H1 (cell line): Measurements from ENCODE around the gene UNC79. TPM values are rescaled to one million over a fixed set of nuclear protein-coding genes. Genes with fewer than 3 reads are reported as not detected.

ENCODE experiments used
- CTCF ChIA-PET: fragments of 300-600 bp; sonication (Branson Sonifier 250); formaldehyde crosslinking; loops from one replicate; lab custom pipeline; 2021; ENCODE audit not compliant: partially characterized antibody; lab: Charles Lee
- POLR2A ChIA-PET: fragments of 300-600 bp; sonication (Branson Sonifier 250); formaldehyde crosslinking; loops from one replicate; lab custom pipeline; 2021; ENCODE audit warnings: inconsistent platforms; ENCODE audit not compliant: partially characterized antibody; lab: Charles Lee
- DNase-seq, 2 experiments: peaks; one replicate each; pipeline versions ENCODE4 v3.0.0 to v3.0.0-alpha.2; 2010 to 2022; ENCODE audit warnings: low spot score in 2 of 2, low read depth in 1 of 2, mixed read lengths in 1 of 2
- FAIRE-seq: peaks from 2 replicates; lab custom pipeline; 2011; peaks lifted over from hg19 to GRCh38; lab: Jason Lieb, UNC
- H2AFZ ChIP-seq: 2 replicates; pipeline ENCODE4 v1.8.1; 2012; ENCODE audit warnings: low read length, inconsistent platforms
- H2AK5ac ChIP-seq: 2 replicates; pipeline ENCODE4 v1.6.1; 2013; ENCODE audit warnings: low read depth, low read length
- H2BK120ac ChIP-seq: replicated peaks from 2 replicates; pipeline ENCODE3; 2013; ENCODE audit warnings: low read depth, low read length, inconsistent platforms
- H2BK12ac ChIP-seq: 2 replicates; pipeline ENCODE4 v1.6.1; 2013; ENCODE audit warnings: low read depth, low read length
- H2BK15ac ChIP-seq: 2 replicates; pipeline ENCODE4 v1.6.1; 2013; ENCODE audit warnings: low read length
- H2BK20ac ChIP-seq: 2 replicates; pipeline ENCODE4 v1.6.1; 2013; ENCODE audit warnings: low read length
- H2BK5ac ChIP-seq: 2 replicates; pipeline ENCODE4 v1.6.1; 2013; ENCODE audit warnings: low read depth, low read length
- H3K14ac ChIP-seq: 2 replicates; pipeline ENCODE4 v1.6.1; 2013; ENCODE audit warnings: inconsistent platforms; ENCODE audit not compliant: insufficient read length
- H3K18ac ChIP-seq: 2 replicates; pipeline ENCODE4 v1.6.1; 2013; ENCODE audit warnings: low read length; ENCODE audit errors: extremely low read depth
- H3K23ac ChIP-seq: 2 replicates; pipeline ENCODE4 v1.6.1; 2013; ENCODE audit warnings: inconsistent platforms; ENCODE audit not compliant: insufficient read length
- H3K23me2 ChIP-seq: 2 replicates; pipeline ENCODE4 v1.6.1; 2013; ENCODE audit warnings: low read depth, low read length
- H3K27ac ChIP-seq: 2 replicates; pipeline ENCODE4 v1.6.1; 2011; ENCODE audit warnings: low read depth, low read length, inconsistent platforms
- H3K27me3 ChIP-seq, 4 experiments: replicated peaks in 1 of 4; 1 replicate in 1 of 4; 2 replicates in 3 of 4; pipeline versions ENCODE4 v1.6.1 to v1.8.1; 2011 to 2013; ENCODE audit warnings: low read length in 3 of 4, mild to moderate bottlenecking in 3 of 4, inconsistent platforms in 2 of 4, mixed read lengths in 2 of 4, moderate library complexity in 1 of 4; ENCODE audit not compliant: control insufficient read depth in 3 of 4, insufficient read depth in 3 of 4; ENCODE audit errors: extremely low read depth in 1 of 4
- H3K36me3 ChIP-seq, 4 experiments: 2 replicates each; pipeline versions ENCODE4 v1.6.1 to v1.8.1; 2011 to 2013; ENCODE audit warnings: mild to moderate bottlenecking in 4 of 4, low read length in 3 of 4, moderate library complexity in 2 of 4, control low read depth in 1 of 4, inconsistent platforms in 1 of 4; ENCODE audit not compliant: insufficient read depth in 4 of 4, control insufficient read depth in 2 of 4
- H3K4ac ChIP-seq: replicated peaks from 2 replicates; pipeline ENCODE3; 2013; ENCODE audit warnings: low read length, low read depth, mixed read lengths, inconsistent platforms; ENCODE audit not compliant: insufficient read length
- H3K4me1 ChIP-seq, 4 experiments: replicated peaks in 1 of 4; 1 replicate in 1 of 4; 2 replicates in 3 of 4; pipeline versions ENCODE4 v1.6.1 to v1.8.1; 2011 to 2013; ENCODE audit warnings: low read length in 3 of 4, inconsistent platforms in 2 of 4, mixed read lengths in 1 of 4; ENCODE audit not compliant: insufficient read depth in 4 of 4, control insufficient read depth in 3 of 4
- H3K4me2 ChIP-seq, 2 experiments: 2 replicates each; pipeline versions ENCODE4 v1.6.1 to v1.8.1; 2011 to 2013; ENCODE audit warnings: low read depth in 2 of 2, low read length in 2 of 2, control low read depth in 1 of 2, inconsistent platforms in 1 of 2, mild to moderate bottlenecking in 1 of 2; ENCODE audit not compliant: insufficient read depth in 1 of 2
- H3K4me3 ChIP-seq, 4 experiments: fragments of 200-600, 300-600 bp in 1 of 4; sonication (generic), shearing (Covaris generic), sonication (Bioruptor Twin) in 1 of 4; 2 replicates each; pipeline versions ENCODE4 v1.5.1 to v1.8.1; 2011 to 2016; ENCODE audit warnings: low read length in 4 of 4, low read depth in 3 of 4, control low read depth in 2 of 4, inconsistent platforms in 2 of 4, mild to moderate bottlenecking in 2 of 4, mixed read lengths in 1 of 4, moderate library complexity in 1 of 4; ENCODE audit not compliant: insufficient read depth in 2 of 4; ENCODE audit errors: extremely low read depth in 1 of 4
- H3K56ac ChIP-seq: replicated peaks from 2 replicates; pipeline ENCODE3; 2013; ENCODE audit warnings: low read depth, mild to moderate bottlenecking, mixed read lengths, low read length, inconsistent platforms; ENCODE audit not compliant: insufficient read length
- H3K79me1 ChIP-seq: 2 replicates; pipeline ENCODE4 v1.6.1; 2013; ENCODE audit warnings: low read depth, low read length, control low read depth
- H3K79me2 ChIP-seq, 2 experiments: 2 replicates each; pipeline versions ENCODE4 v1.6.1 to v1.8.1; 2012 to 2013; ENCODE audit warnings: low read length in 2 of 2, mild to moderate bottlenecking in 2 of 2, inconsistent platforms in 1 of 2; ENCODE audit not compliant: insufficient read depth in 2 of 2, control insufficient read depth in 1 of 2
- H3K9ac ChIP-seq, 4 experiments: replicated peaks in 1 of 4; 1 replicate in 1 of 4; 2 replicates in 3 of 4; pipeline versions ENCODE4 v1.6.1 to v1.8.1; 2011 to 2013; ENCODE audit warnings: low read depth in 3 of 4, low read length in 3 of 4, control low read depth in 2 of 4, mild to moderate bottlenecking in 2 of 4, moderate library complexity in 2 of 4, inconsistent platforms in 1 of 4; ENCODE audit errors: extremely low read depth in 1 of 4
- H3K9me3 ChIP-seq, 2 experiments: 2 replicates each; pipeline versions ENCODE4 v1.6.1 to v1.8.1; 2012 to 2013; ENCODE audit warnings: mild to moderate bottlenecking in 2 of 2, moderate library complexity in 2 of 2, control low read depth in 1 of 2, inconsistent platforms in 1 of 2, low read depth in 1 of 2, low read length in 1 of 2, mixed read lengths in 1 of 2; ENCODE audit not compliant: insufficient read depth in 2 of 2
- H4K20me1 ChIP-seq, 2 experiments: replicated peaks in 1 of 2; 2 replicates each; pipeline versions ENCODE3 to v1.8.1; 2011 to 2013; ENCODE audit warnings: inconsistent platforms in 2 of 2, low read length in 2 of 2, mild to moderate bottlenecking in 1 of 2; ENCODE audit not compliant: insufficient read depth in 2 of 2, control insufficient read depth in 1 of 2
- H4K5ac ChIP-seq: 2 replicates; pipeline ENCODE4 v1.6.1; 2013; ENCODE audit warnings: low read length, low read depth, mixed read lengths, inconsistent platforms; ENCODE audit not compliant: insufficient read length
- H4K8ac ChIP-seq: 2 replicates; pipeline ENCODE4 v1.8.0; 2013; ENCODE audit warnings: mild to moderate bottlenecking, moderate library complexity, low read length, inconsistent platforms; ENCODE audit not compliant: insufficient read depth; ENCODE audit errors: extremely low read depth
- H4K91ac ChIP-seq: replicated peaks from 2 replicates; pipeline ENCODE3; 2013; ENCODE audit warnings: low read length, mixed read lengths, inconsistent platforms; ENCODE audit not compliant: insufficient read length
- CTBP2 ChIP-seq: IDR thresholded peaks from 2 replicates; pipeline ENCODE4 v1.7.0; 2011; ENCODE audit warnings: borderline replicate concordance, mild to moderate bottlenecking, moderate library complexity, mixed read lengths, low read length; ENCODE audit not compliant: insufficient read depth, insufficient read length
- EGR1 ChIP-seq: IDR thresholded peaks from 2 replicates; pipeline ENCODE4 v1.6.1; 2011; ENCODE audit warnings: low read depth, low read length, borderline replicate concordance
- RAD21 ChIP-seq, 2 experiments: IDR thresholded peaks in 1 of 2; conservative IDR thresholded peaks in 1 of 2; 2 replicates each; pipeline ENCODE4 v1.6.1; 2011; ENCODE audit warnings: low read depth in 2 of 2, low read length in 2 of 2, improper control_type of control experiment in 1 of 2, inconsistent platforms in 1 of 2, mild to moderate bottlenecking in 1 of 2, moderate library complexity in 1 of 2
- RNF2 ChIP-seq: fragments of 200-900, 300-1000 bp; sonication (generic); IDR thresholded peaks from 2 replicates; pipeline ENCODE4 v1.7.1; 2016; ENCODE audit warnings: borderline replicate concordance, low read depth, mild to moderate bottlenecking, antibody characterized with exemption, low read length; ENCODE audit not compliant: poor library complexity, severe bottlenecking; ENCODE audit errors: missing control alignments
- SP2 ChIP-seq: IDR thresholded peaks from 2 replicates; pipeline ENCODE4 v1.6.1; 2012; ENCODE audit warnings: mild to moderate bottlenecking, low read length, inconsistent platforms
- polyA plus RNA-seq, 7 experiments: library from polyadenylated mRNA; depleted of rRNA in 3 of 7; stranded (reverse) in 5 of 7; unstranded in 2 of 7; fragments of >200 nt in 5 of 7; fragments of 200-250 nt in 2 of 7; gene quantifications; 1 replicate in 5 of 7; 2 replicates in 1 of 7; 4 replicates in 1 of 7; pipeline versions ENCODE4 v1.2.1 to v1.2.3, GENCODE V29; 2011 to 2013; ENCODE audit warnings: missing spikeins in 2 of 7, mixed read lengths in 2 of 7
- total RNA-seq: library from RNA; stranded (reverse); fragmentation: NEBNext Ultra II Directional; extraction: Animal tissue kit (Norgen Biotek cat#: 25700); gene quantifications from 2 replicates; pipeline ENCODE4 v1.2.1, GENCODE V29; 2021

UNC79 gene
- total and polyA plus RNA-seq, 2 of the 8 experiments (the other 6 are each of a cell fraction or from before 2014, with no cell fraction given) = 1.8 to 2.3 TPM

DNA sequence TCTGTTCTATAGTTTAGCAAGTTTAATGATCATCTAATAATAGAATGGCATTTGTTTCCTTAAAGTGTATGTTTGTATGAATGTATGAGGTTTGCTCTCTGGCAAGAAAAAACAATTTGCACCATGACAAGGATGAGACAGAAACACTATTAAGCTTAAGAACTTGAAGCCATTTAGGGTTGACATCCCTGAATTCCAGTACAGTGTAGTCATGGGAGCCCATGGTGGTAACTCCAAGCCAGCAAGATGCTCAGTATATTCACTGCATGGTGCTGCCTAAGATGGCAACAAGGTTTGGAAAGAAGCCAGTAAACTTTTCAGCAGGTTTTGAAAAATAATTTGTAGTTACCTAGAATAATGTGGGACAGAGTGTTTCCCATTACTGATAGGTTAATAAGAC lies 198.9 kb downstream of the UNC79 start:
- Histone ChIP-seq H3K4ac (no peak overlapping the region), H2BK120ac (no peak overlapping the region), H2BK15ac (no peak overlapping the region), H2AFZ (no peak overlapping the region), H3K79me2 (no peaks in the 10 kb centered on the region), H2BK5ac (no peak overlapping the region), H3K79me1 (no peaks in the 10 kb centered on the region), H3K27ac (no peak overlapping the region), H3K36me3 (no peaks in the 10 kb centered on the region), H3K4me2 (no peak overlapping the region), H3K4me3 (no peak overlapping the region), H3K27me3 (no peaks in the 10 kb centered on the region), H3K4me1 (no peaks in the 10 kb centered on the region), H2AK5ac (no peak overlapping the region), H3K9me3 (no peaks in the 10 kb centered on the region), H4K5ac (no peak overlapping the region), H4K8ac (no peak overlapping the region), H2BK20ac (no peak overlapping the region), H3K18ac (no peak overlapping the region), H4K91ac (no peak overlapping the region), H4K20me1 (no peaks in the 10 kb centered on the region), H3K9ac (no peak overlapping the region), H2BK12ac (no peak overlapping the region), H3K56ac (no peak overlapping the region), H3K23ac (no peak overlapping the region), H3K23me2 (no peaks in the 10 kb centered on the region), H3K14ac (no peak overlapping the region)
- ChIA-PET POLR2A (no interaction called here), CTCF (interaction anchor here (1.7 kb wide), 1 partner anchor 8 kb away, joined by 5 read pairs; no protein-coding TSS in a partner anchor)
- DNase-seq (no peak), FAIRE-seq (no peak)
- TF ChIP-seq SP2 (no peak), CTBP2 (no peak), RNF2 (no peak), RAD21 (IDR thresholded peaks at IDR 0.05 in 1 of 2, conservative IDR thresholded peaks at IDR 0.05 in 1 of 2; ENCODE audit: low read depth in 2 of 2, low read length in 2 of 2) (no peak), EGR1 (no peak)
